ENCODE results near the gene PDZD7. TPM values are rescaled to one million over a fixed set of nuclear protein-coding genes. Genes with fewer than 3 reads are reported as not detected.

PDZD7 gene
- total RNA-seq, 1 experiment from 2014 or later, result 6.1 TPM

GRCh38 chr10:101012525-101013364, 18.2 kb downstream of the PDZD7 start:
- peak overlapping the region; percentile 66 for H3K4me2 ChIP-seq (ENCODE audit: low read length)
- intact Hi-C loops (cut with micrococcal nuclease), result loop anchor here (1.0 to 10.0 kb wide), 7 partner anchors 18 to 668 kb away; partner anchors contain the start of genes PAX2, SCD and SEMA4G
- peaks cover 31 to 69% of the 10 kb centered on the region in 2 experiments for H3K4me1 ChIP-seq (ENCODE audit: control insufficient read depth in 1 of 2, insufficient read depth in 2 of 2, low read length in 2 of 2)
- CTCF ChIA-PET, result interaction anchor here (0.8 to 6.6 kb wide), 8 partner anchors 12 to 134 kb away, joined by 3 to 118 read pairs (median 8); partner anchors contain the start of genes LZTS2, PDZD7, SEMA4G and SFXN3
- no peaks in the 10 kb centered on the region for H3K27me3 ChIP-seq (ENCODE audit: insufficient read depth, low read length)
- ATAC-seq (peak; percentile 86), DNase-seq (ENCODE audit: low read depth, low spot score) (peak; percentile 96)
- H2AFZ ChIP-seq (ENCODE audit: low read depth, low read length, poor library complexity, severe bottlenecking), result peak overlapping the region; percentile 55
- POLR2A ChIA-PET, result no interaction called here
- no peaks in the 10 kb centered on the region for H4K20me1 ChIP-seq (ENCODE audit: insufficient read depth)
- H3K9ac ChIP-seq (ENCODE audit: low read length), result peak overlapping the region; percentile 10; the same call in 1 of the 2 replicates
- RAD21 ChIA-PET (ENCODE audit: low non-redundant PET in 1 of 2, low total read pairs in 2 of 2, uncharacterized antibody in 2 of 2, unreplicated experiment in 2 of 2), result no interaction called here
- peak overlapping the region; percentile 39 for H3K27ac ChIP-seq (ENCODE audit: low read depth, low read length)
- no TSS peak for BruUV-seq (replicated peaks)
- no peaks in the 10 kb centered on the region for H3K9me2 ChIP-seq (ENCODE audit: insufficient read depth)
- no peaks in the 10 kb centered on the region for H3K9me3 ChIP-seq (ENCODE audit: control insufficient read depth in 1 of 2, insufficient read depth in 1 of 2, low read depth in 1 of 2, low read length in 2 of 2)
- H3K79me2 ChIP-seq (ENCODE audit: insufficient read depth, low read length), result no peaks in the 10 kb centered on the region
- peak overlapping the region in 1 of 2 experiments; percentile 13; a peak in 1 of 4 replicates for H3K4me3 ChIP-seq (replicated peaks in 1 of 2; ENCODE audit: low read depth in 1 of 2, low read length in 2 of 2)
- TF ChIP-seq ZBTB33 (IDR thresholded peaks at IDR 0.05; ENCODE audit: extremely low read depth, insufficient replicate concordance, low read length) (peak; percentile 26), YY1 (IDR thresholded peaks at IDR 0.05; ENCODE audit: extremely low read depth, insufficient replicate concordance, low read depth, low read length) (peak; percentile 68), CTCF (IDR thresholded peaks at IDR 0.05 in 2 of 3, conservative IDR thresholded peaks at IDR 0.05 in 1 of 3; ENCODE audit: borderline replicate concordance in 1 of 3, insufficient read depth in 1 of 3, low read depth in 2 of 3, low read length in 2 of 3) (peak in 2 of 3 experiments; percentile 88 to 99; a peak in 4 of 6 replicates), CBX3 (IDR thresholded peaks at IDR 0.05; ENCODE audit: low read depth) (no peak), MAX (IDR thresholded peaks at IDR 0.05) (no peak), TCF7L2 (IDR thresholded peaks at IDR 0.05; ENCODE audit: borderline replicate concordance, extremely low read depth, insufficient read depth, insufficient read length) (peak; percentile 43), POLR2AphosphoS5 (IDR thresholded peaks at IDR 0.05; ENCODE audit: low read depth, low read length) (peak; percentile 60)
- H3K36me3 ChIP-seq (ENCODE audit: control insufficient read depth in 1 of 2, insufficient read depth in 2 of 2, low read length in 2 of 2), result no peaks in the 10 kb centered on the region
